Activated CD8-positive, alpha-beta T cell treated with anti-CD3 and anti-CD28 coated beads for 36 hours (primary cell): ENCODE results near the gene RAB10. TPM values are rescaled to one million over a fixed set of nuclear protein-coding genes. Genes with fewer than 3 reads are reported as not detected.

Experiments used
- ATAC-seq: fragments of 200-7000 bp; cut with Tn5 transposase; one replicate; pipeline ENCODE4 v1.10.0; 2021; ENCODE audit warnings: mild to moderate bottlenecking, moderate library complexity
- CTCF ChIA-PET: fragments of 350-600 bp; sonication (Branson Sonifier 250); formaldehyde crosslinking; loops from one replicate; lab custom pipeline; 2021; ENCODE audit warnings: antibody characterized with exemption; lab: Charles Lee
- POLR2A ChIA-PET: fragments of 350-600 bp; sonication (Branson Sonifier 250); formaldehyde crosslinking; loops from one replicate; lab custom pipeline; 2021; ENCODE audit warnings: antibody characterized with exemption; lab: Charles Lee
- DNase-seq: peaks from one replicate; pipeline ENCODE4 v3.0.0-alpha.2; 2020
- H3K27ac Mint-ChIP-seq: one replicate; pipeline ENCODE4 v1.8.0; 2021; ENCODE audit warnings: mild to moderate bottlenecking, mixed read lengths
- H3K27me3 Mint-ChIP-seq: one replicate; pipeline ENCODE4 v1.8.0; 2021; ENCODE audit warnings: mixed read lengths
- H3K36me3 Mint-ChIP-seq: one replicate; pipeline ENCODE4 v1.8.0; 2021; ENCODE audit warnings: low read depth, mixed read lengths
- H3K4me1 Mint-ChIP-seq: one replicate; pipeline ENCODE4 v1.8.0; 2021; ENCODE audit warnings: low read depth, mixed read lengths
- H3K4me3 Mint-ChIP-seq: one replicate; pipeline ENCODE4 v1.8.0; 2021; ENCODE audit warnings: mild to moderate bottlenecking, moderate library complexity, mixed read lengths
- H3K9me3 Mint-ChIP-seq: one replicate; pipeline ENCODE4 v1.8.0; 2021; ENCODE audit warnings: mixed read lengths
- CTCF ChIP-seq: fragments of 200-600 bp; IDR thresholded peaks from one replicate; pipeline ENCODE4 v1.8.0; 2022; ENCODE audit warnings: antibody characterized with exemption, mild to moderate bottlenecking
- intact Hi-C: fragments of 100-400 bp; cut with micrococcal nuclease; formaldehyde crosslinking; loops from one replicate; pipeline ENCODE4 v1.10.0; 2022
- total RNA-seq, 2 experiments: library from RNA; stranded (reverse); gene quantifications; one replicate each; pipeline ENCODE4 v1.2.3, GENCODE V29; 2021

The RAB10 gene
- total RNA-seq, 2 experiments from 2014 or later, result 89.5 to 102 TPM

- no peak for TF ChIP-seq CTCF
- POLR2A ChIA-PET, result no interaction called here
- Mint-ChIP-seq H3K27ac (no peak overlapping the region), H3K36me3 (peaks cover 2% of the 10 kb centered on the region), H3K4me3 (peak overlapping the region; percentile 46), H3K27me3 (peaks cover 21% of the 10 kb centered on the region), H3K4me1 (peaks cover 10% of the 10 kb centered on the region), H3K9me3 (no peaks in the 10 kb centered on the region)
- CTCF ChIA-PET, result interaction anchor here (1.0 kb wide), 1 partner anchor 92 kb away, joined by 3 read pairs; no protein-coding TSS in a partner anchor
- peak; percentile 29 for ATAC-seq
- DNase-seq, result no peak
- intact Hi-C loops, result loop anchor here (10.0 kb wide), 1 partner anchor 285 kb away; no protein-coding TSS in a partner anchor
These were observed 145.6 kb downstream of the RAB10 start for GRCh38 chr2:26179446-26179913.

DNA sequence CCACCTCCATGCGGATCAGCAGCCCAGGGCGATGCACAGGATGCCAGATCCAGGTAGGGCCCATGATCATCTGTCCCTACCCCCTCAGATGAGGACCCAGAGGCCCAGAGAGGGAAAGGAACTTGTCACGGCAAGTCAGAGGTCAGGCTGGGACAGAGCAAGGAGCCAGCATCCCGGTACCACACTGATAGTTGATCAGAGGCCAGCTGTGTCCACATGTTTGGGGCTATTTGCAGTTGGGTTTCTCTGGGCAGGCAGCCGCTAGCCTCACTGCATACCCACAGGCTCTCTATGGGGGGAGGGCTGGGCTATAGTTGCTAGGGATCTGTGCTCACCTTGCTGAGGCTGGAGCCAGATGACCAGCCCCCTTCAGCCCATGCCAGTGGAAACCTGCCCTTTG is 148.6 kb downstream of the RAB10 start:
- intact Hi-C loops, result no loop called here
- H3K27ac Mint-ChIP-seq, result no peak overlapping the region
- no peak for TF ChIP-seq CTCF
- ChIA-PET CTCF (interaction anchor here (5.3 kb wide), 1 partner anchor 13 kb away, joined by 30 read pairs; no protein-coding TSS in a partner anchor), POLR2A (no interaction called here)
- ATAC-seq (no peak), DNase-seq (no peak)
- peaks cover 2% of the 10 kb centered on the region for H3K36me3 Mint-ChIP-seq
- no peaks in the 10 kb centered on the region for H3K9me3 Mint-ChIP-seq
- peaks cover 13% of the 10 kb centered on the region for H3K4me1 Mint-ChIP-seq
- H3K4me3 Mint-ChIP-seq, result no peak overlapping the region
- peaks cover 14% of the 10 kb centered on the region for H3K27me3 Mint-ChIP-seq

- CTCF ChIA-PET, result interaction anchor here (5.3 kb wide), 1 partner anchor 14 kb away, joined by 30 read pairs; no protein-coding TSS in a partner anchor
- DNase-seq (no peak), ATAC-seq (no peak)
- no peak overlapping the region for H3K27ac Mint-ChIP-seq
- H3K36me3 Mint-ChIP-seq, result peaks cover 2% of the 10 kb centered on the region
- POLR2A ChIA-PET, result interaction anchor here (0.5 to 2.1 kb wide), 2 partner anchors 29 to 63 kb away, joined by 4 to 6 read pairs; no protein-coding TSS in a partner anchor
- H3K4me3 Mint-ChIP-seq, result no peak overlapping the region
- peaks cover 13% of the 10 kb centered on the region for H3K4me1 Mint-ChIP-seq
- intact Hi-C loops, result no loop called here
- peaks cover 14% of the 10 kb centered on the region for H3K27me3 Mint-ChIP-seq
- H3K9me3 Mint-ChIP-seq, result no peaks in the 10 kb centered on the region
- TF ChIP-seq CTCF, result no peak
These were observed 149.2 kb downstream of the RAB10 start for GRCh38 chr2:26182887-26183630.

- POLR2A ChIA-PET, result interaction anchor here (1.2 to 2.1 kb wide), 4 partner anchors 8 to 151 kb away, joined by 3 to 8 read pairs (median 6); partner anchors contain the start of genes HADHA, HADHB and RAB10
- no peaks in the 10 kb centered on the region for H3K9me3 Mint-ChIP-seq
- H3K27me3 Mint-ChIP-seq, result peaks cover 14% of the 10 kb centered on the region
- DNase-seq, result no peak
- peaks cover 2% of the 10 kb centered on the region for H3K36me3 Mint-ChIP-seq
- no peak for ATAC-seq
- TF ChIP-seq CTCF, result no peak
- peak overlapping the region; percentile 20 for H3K4me3 Mint-ChIP-seq
- CTCF ChIA-PET, result interaction anchor here (1.0 to 5.3 kb wide), 12 partner anchors 8 to 284 kb away, joined by 3 to 30 read pairs (median 5); partner anchors contain the start of genes HADHA and RAB10
- H3K4me1 Mint-ChIP-seq, result peaks cover 12% of the 10 kb centered on the region
- no peak overlapping the region for H3K27ac Mint-ChIP-seq
- intact Hi-C loops, result no loop called here
These were observed 150.2 kb downstream of the RAB10 start for GRCh38 chr2:26184121-26184520.
